Astrocyte (in vitro differentiated cells and primary cell): ENCODE results near the gene TGFB1I1. TPM values are rescaled to one million over a fixed set of nuclear protein-coding genes. Genes with fewer than 3 reads are reported as not detected.

ENCODE experiments used
- DNase-seq: peaks from one replicate; pipeline ENCODE4 v3.0.0-alpha.2; 2010; ENCODE audit warnings: low read depth
- FAIRE-seq: peaks from 2 replicates; lab custom pipeline; 2011; peaks lifted over from hg19 to GRCh38; lab: Jason Lieb, UNC
- H2AFZ ChIP-seq: 2 replicates; pipeline ENCODE4 v1.6.0; 2012; ENCODE audit warnings: low read depth, low read length, inconsistent platforms
- H3K27ac ChIP-seq: 2 replicates; pipeline ENCODE4 v1.5.1; 2011; ENCODE audit warnings: low read depth, low read length, inconsistent platforms
- H3K27me3 ChIP-seq: 2 replicates; pipeline ENCODE4 v1.6.0; 2011; ENCODE audit warnings: low read length, inconsistent platforms; ENCODE audit not compliant: insufficient read depth
- H3K36me3 ChIP-seq: 2 replicates; pipeline ENCODE4 v1.5.1; 2011; ENCODE audit warnings: low read length, inconsistent platforms; ENCODE audit not compliant: insufficient read depth
- H3K4me1 ChIP-seq: 2 replicates; pipeline ENCODE4 v1.5.1; 2011; ENCODE audit warnings: low read length, inconsistent platforms; ENCODE audit not compliant: insufficient read depth
- H3K4me2 ChIP-seq: 2 replicates; pipeline ENCODE4 v1.6.0; 2012; ENCODE audit warnings: low read length, inconsistent platforms
- H3K4me3 ChIP-seq: 2 replicates; pipeline ENCODE4 v1.5.1; 2011; ENCODE audit warnings: low read depth, mild to moderate bottlenecking, low read length, inconsistent platforms; ENCODE audit not compliant: insufficient read depth
- H3K79me2 ChIP-seq: 2 replicates; pipeline ENCODE4 v1.6.0; 2012; ENCODE audit warnings: mild to moderate bottlenecking, low read length, inconsistent platforms; ENCODE audit not compliant: insufficient read depth
- H3K9ac ChIP-seq: 2 replicates; pipeline ENCODE4 v1.6.0; 2012; ENCODE audit warnings: mild to moderate bottlenecking, low read length, inconsistent platforms
- H3K9me3 ChIP-seq: 2 replicates; pipeline ENCODE4 v1.5.1; 2012; ENCODE audit warnings: low read depth, mild to moderate bottlenecking, low read length, inconsistent platforms; ENCODE audit not compliant: insufficient read depth
- H4K20me1 ChIP-seq: 2 replicates; pipeline ENCODE4 v1.6.0; 2012; ENCODE audit warnings: low read length, inconsistent platforms; ENCODE audit not compliant: insufficient read depth
- H3K27ac Mint-ChIP-seq: one replicate; pipeline ENCODE4 v1.8.0; 2021; ENCODE audit warnings: mild to moderate bottlenecking, mixed read lengths; ENCODE audit not compliant: unreplicated experiment
- H3K27me3 Mint-ChIP-seq: one replicate; pipeline ENCODE4 v1.8.0; 2021; ENCODE audit warnings: low read depth, mixed read lengths; ENCODE audit not compliant: unreplicated experiment
- H3K36me3 Mint-ChIP-seq: one replicate; pipeline ENCODE4 v1.8.0; 2021; ENCODE audit warnings: low read depth, mixed read lengths; ENCODE audit not compliant: unreplicated experiment
- H3K4me1 Mint-ChIP-seq: one replicate; pipeline ENCODE4 v1.8.0; 2021; ENCODE audit warnings: low read depth, mixed read lengths; ENCODE audit not compliant: unreplicated experiment
- H3K4me3 Mint-ChIP-seq: one replicate; pipeline ENCODE4 v1.8.0; 2021; ENCODE audit warnings: mild to moderate bottlenecking, moderate library complexity, mixed read lengths; ENCODE audit not compliant: unreplicated experiment
- H3K9me3 Mint-ChIP-seq: one replicate; pipeline ENCODE4 v1.8.0; 2021; ENCODE audit warnings: mild to moderate bottlenecking, mixed read lengths; ENCODE audit not compliant: unreplicated experiment
- CTCF ChIP-seq: IDR thresholded peaks from 2 replicates; pipeline ENCODE4 v1.5.1; 2011; ENCODE audit warnings: low read depth, mild to moderate bottlenecking, inconsistent platforms, low read length, moderate library complexity; ENCODE audit not compliant: insufficient read depth
- EZH2 ChIP-seq: IDR thresholded peaks from 2 replicates; pipeline ENCODE4 v1.6.1; 2012; ENCODE audit warnings: mild to moderate bottlenecking, low read length, inconsistent platforms; ENCODE audit not compliant: insufficient read depth
- total RNA-seq: library from RNA; stranded (reverse); gene quantifications from 2 replicates; pipeline ENCODE4 v1.2.1, GENCODE V29; 2021

The TGFB1I1 gene
- total RNA-seq, 1 donor from 2014 or later: 124 TPM

GRCh38 chr16:31467858-31468257 is 4.1 kb upstream of the TGFB1I1 start:
- Histone ChIP-seq H3K27ac (no peak overlapping the region), H3K79me2 (peaks cover 22% of the 10 kb centered on the region), H4K20me1 (peaks cover 3% of the 10 kb centered on the region), H3K4me2 (no peak overlapping the region), H3K4me1 (peaks cover 15% of the 10 kb centered on the region), H3K4me3 (no peak overlapping the region), H3K9me3 (peaks cover 3% of the 10 kb centered on the region), H3K9ac (no peak overlapping the region), H3K27me3 (no peaks in the 10 kb centered on the region), H2AFZ (no peak overlapping the region), H3K36me3 (peaks cover 3% of the 10 kb centered on the region)
- DNase-seq (no peak), FAIRE-seq (no peak)
- TF ChIP-seq EZH2 (no peak), CTCF (no peak)
- Mint-ChIP-seq H3K4me3 (no peak overlapping the region), H3K27me3 (no peaks in the 10 kb centered on the region), H3K36me3 (peaks cover 11% of the 10 kb centered on the region), H3K9me3 (peaks cover 3% of the 10 kb centered on the region), H3K27ac (no peak overlapping the region), H3K4me1 (peaks cover 6% of the 10 kb centered on the region)

- Histone ChIP-seq H3K4me3 (no peak overlapping the region), H3K79me2 (peaks cover 46% of the 10 kb centered on the region), H2AFZ (no peak overlapping the region), H3K4me1 (peaks cover 38% of the 10 kb centered on the region), H3K9ac (peak overlapping the region; percentile 95), H3K4me2 (peak overlapping the region; percentile 92), H4K20me1 (peaks cover 30% of the 10 kb centered on the region), H3K27ac (no peak overlapping the region), H3K9me3 (peaks cover 4% of the 10 kb centered on the region), H3K27me3 (no peaks in the 10 kb centered on the region), H3K36me3 (peaks cover 14% of the 10 kb centered on the region)
- Mint-ChIP-seq H3K4me1 (peaks cover 14% of the 10 kb centered on the region), H3K27ac (no peak overlapping the region), H3K9me3 (no peaks in the 10 kb centered on the region), H3K27me3 (no peaks in the 10 kb centered on the region), H3K36me3 (peaks cover 27% of the 10 kb centered on the region), H3K4me3 (peak overlapping the region; percentile 68)
- DNase-seq: no peak
- FAIRE-seq: no peak
- TF ChIP-seq CTCF: no peak
Observed at GRCh38 chr16:31470615-31471014, 1.3 kb upstream of the TGFB1I1 start.

GRCh38 chr16:31471241-31471874 is 594 bp upstream of the TGFB1I1 start:
- Histone ChIP-seq H3K79me2 (peaks cover 52% of the 10 kb centered on the region), H3K27ac (peak overlapping the region; percentile 63), H3K4me1 (peaks cover 40% of the 10 kb centered on the region), H4K20me1 (peaks cover 38% of the 10 kb centered on the region), H3K4me2 (peak overlapping the region; percentile 92), H3K9me3 (peaks cover 4% of the 10 kb centered on the region), H3K4me3 (peak overlapping the region; percentile 65), H3K9ac (peak overlapping the region; percentile 95), H3K27me3 (no peaks in the 10 kb centered on the region), H2AFZ (peak overlapping the region; percentile 47), H3K36me3 (peaks cover 16% of the 10 kb centered on the region)
- TF ChIP-seq EZH2 (no peak), CTCF (no peak)
- no peaks in the 10 kb centered on the region for H3K27me3 Mint-ChIP-seq
- H3K4me3 Mint-ChIP-seq: peak overlapping the region; percentile 80
- peaks cover 28% of the 10 kb centered on the region for H3K36me3 Mint-ChIP-seq
- H3K9me3 Mint-ChIP-seq: no peaks in the 10 kb centered on the region
- no peak for DNase-seq
- peak overlapping the region; percentile 82 for H3K27ac Mint-ChIP-seq
- peak; percentile 17 for FAIRE-seq
- H3K4me1 Mint-ChIP-seq: peaks cover 17% of the 10 kb centered on the region
